Embryonic facial prominence (tissue), 1 donor: ENCODE measurements around the gene MYBPC3.
"Not testable (repeated sequence)": the region's sequence is repeated elsewhere in the genome, so short reads cannot be mapped to it uniquely, and the experiment has no call there.

Source experiments
- DNase-seq: peaks from one replicate; pipeline ENCODE4 v3.0.0-alpha.2; 2016; ENCODE audit errors: extremely low spot score

MYBPC3 gene

GRCh38 chr11:47338396-47339241, 13.9 kb downstream of the MYBPC3 start:
- no peak for DNase-seq

- DNase-seq: no peak
Observed at GRCh38 chr11:47337229-47337924, 15.1 kb downstream of the MYBPC3 start.

GRCh38 chr11:47336595-47336994, 15.9 kb downstream of the MYBPC3 start:
- no peak for DNase-seq

- DNase-seq: no peak
Observed at GRCh38 chr11:47335733-47336132, 16.8 kb downstream of the MYBPC3 start.

- DNase-seq: not testable (repeated sequence)
Observed at GRCh38 chr11:47334699-47335411, 17.6 kb downstream of the MYBPC3 start.

- DNase-seq: no peak
Observed at GRCh38 chr11:47333886-47334443, 18.5 kb downstream of the MYBPC3 start.

GRCh38 chr11:47333526-47333845, 19.0 kb downstream of the MYBPC3 start:
- DNase-seq: no peak

GRCh38 chr11:47332791-47333525, 19.5 kb downstream of the MYBPC3 start:
- DNase-seq: no peak

GRCh38 chr11:47332303-47332711, 20.2 kb downstream of the MYBPC3 start:
- DNase-seq: no peak

- DNase-seq: no peak
Observed at GRCh38 chr11:47331454-47332302, 20.8 kb downstream of the MYBPC3 start.

- DNase-seq: no peak
Observed at GRCh38 chr11:47329987-47330931, 22.2 kb downstream of the MYBPC3 start.

GRCh38 chr11:47329431-47329986, 23.0 kb downstream of the MYBPC3 start:
- DNase-seq: no peak

- DNase-seq: no peak
Observed at GRCh38 chr11:47328449-47329390, 23.8 kb downstream of the MYBPC3 start.

GRCh38 chr11:47327949-47328348, 24.6 kb downstream of the MYBPC3 start:
- DNase-seq: no peak

GRCh38 chr11:47327025-47327424, 25.5 kb downstream of the MYBPC3 start:
- no peak for DNase-seq

- no peak for DNase-seq
Observed at GRCh38 chr11:47326198-47326597, 26.3 kb downstream of the MYBPC3 start.

- no peak for DNase-seq
Observed at GRCh38 chr11:47325271-47326041, 27.0 kb downstream of the MYBPC3 start.
